AG04450 (cell line): Measurements from ENCODE around the gene HPSE. TPM values are rescaled to one million over a fixed set of nuclear protein-coding genes. Genes with fewer than 3 reads are reported as not detected.

Experiments
- CTCF ChIA-PET: fragments of 300-600, 350-600 bp; formaldehyde crosslinking; extraction: SDS; loops from one replicate; lab custom pipeline; 2022; ENCODE audit warnings: antibody characterized with exemption, inconsistent platforms; lab: Charles Lee
- POLR2A ChIA-PET: fragments of 350-600 bp; formaldehyde crosslinking; extraction: SDS; loops from one replicate; lab custom pipeline; 2021; ENCODE audit warnings: antibody characterized with exemption, inconsistent platforms; lab: Yijun Ruan, JAX
- DNase-seq: peaks from one replicate; pipeline ENCODE4 v3.0.0-alpha.2; 2011; ENCODE audit warnings: low read depth, low spot score
- H3K27ac ChIP-seq: one replicate; pipeline ENCODE4 v1.5.1; 2012; ENCODE audit warnings: low read depth, low read length, control low read depth
- H3K27me3 ChIP-seq: one replicate; pipeline ENCODE4 v1.6.0; 2012; ENCODE audit warnings: low read length; ENCODE audit not compliant: control insufficient read depth, insufficient read depth
- H3K4me3 ChIP-seq: 2 replicates; pipeline ENCODE4 v1.5.1; 2011; ENCODE audit warnings: mild to moderate bottlenecking, low read depth, low read length, control low read depth
- H3K9me3 ChIP-seq: 2 replicates; pipeline ENCODE4 v1.5.1; 2012; ENCODE audit warnings: low read length; ENCODE audit not compliant: control insufficient read depth, insufficient read depth
- polyA plus RNA-seq: library from polyadenylated mRNA; depleted of rRNA; stranded (reverse); fragments of >200 nt; gene quantifications from 2 replicates; pipeline ENCODE4 v1.2.3, GENCODE V29; 2011
- TF ChIP-seq, protein P1 (sequence below): IDR thresholded peaks from 2 replicates; pipeline ENCODE4 v1.5.1; 2011; ENCODE audit warnings: low read depth, low read length, control low read depth, inconsistent platforms

HPSE gene
- polyA plus RNA-seq, 1 experiment = 0.37 TPM

DNA sequence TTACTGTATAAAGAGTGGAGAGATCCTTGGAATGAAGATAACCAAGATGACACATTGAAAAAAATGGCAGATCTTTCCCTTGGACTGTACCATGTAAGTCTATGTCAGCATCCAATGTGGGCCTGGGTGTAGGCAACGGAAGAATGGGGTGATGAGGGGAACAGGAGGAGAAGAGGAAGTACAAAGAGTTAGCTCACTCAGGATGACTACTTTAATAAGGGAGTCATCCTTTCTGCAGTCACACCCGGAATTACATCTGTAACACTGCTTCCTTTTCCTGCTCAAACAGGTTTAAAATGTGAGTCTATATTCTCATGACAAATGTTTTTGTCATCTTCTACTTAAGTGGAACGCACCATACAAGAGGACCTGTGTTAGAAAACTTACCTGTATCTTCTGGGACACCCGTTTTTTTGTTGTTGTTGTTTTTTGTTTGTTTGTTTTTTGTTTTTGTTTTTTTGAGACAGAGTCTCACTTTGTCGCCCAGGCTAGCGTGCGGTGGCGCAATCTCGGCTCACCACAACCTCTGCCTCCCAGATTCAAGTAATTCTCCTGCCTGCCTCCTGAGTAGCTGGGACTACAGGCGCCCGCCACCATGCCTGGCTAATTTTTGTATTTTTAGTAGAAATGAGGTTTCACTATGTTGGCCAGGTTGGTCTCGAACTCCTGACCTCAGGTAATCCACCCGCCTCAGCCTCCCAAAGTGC lies 18.0 kb downstream of the HPSE start:
- Histone ChIP-seq H3K9me3 (no peaks in the 10 kb centered on the region), H3K27me3 (peaks cover 2% of the 10 kb centered on the region), H3K4me3 (no peak overlapping the region), H3K27ac (no peak overlapping the region)
- TF ChIP-seq, protein P1, sequence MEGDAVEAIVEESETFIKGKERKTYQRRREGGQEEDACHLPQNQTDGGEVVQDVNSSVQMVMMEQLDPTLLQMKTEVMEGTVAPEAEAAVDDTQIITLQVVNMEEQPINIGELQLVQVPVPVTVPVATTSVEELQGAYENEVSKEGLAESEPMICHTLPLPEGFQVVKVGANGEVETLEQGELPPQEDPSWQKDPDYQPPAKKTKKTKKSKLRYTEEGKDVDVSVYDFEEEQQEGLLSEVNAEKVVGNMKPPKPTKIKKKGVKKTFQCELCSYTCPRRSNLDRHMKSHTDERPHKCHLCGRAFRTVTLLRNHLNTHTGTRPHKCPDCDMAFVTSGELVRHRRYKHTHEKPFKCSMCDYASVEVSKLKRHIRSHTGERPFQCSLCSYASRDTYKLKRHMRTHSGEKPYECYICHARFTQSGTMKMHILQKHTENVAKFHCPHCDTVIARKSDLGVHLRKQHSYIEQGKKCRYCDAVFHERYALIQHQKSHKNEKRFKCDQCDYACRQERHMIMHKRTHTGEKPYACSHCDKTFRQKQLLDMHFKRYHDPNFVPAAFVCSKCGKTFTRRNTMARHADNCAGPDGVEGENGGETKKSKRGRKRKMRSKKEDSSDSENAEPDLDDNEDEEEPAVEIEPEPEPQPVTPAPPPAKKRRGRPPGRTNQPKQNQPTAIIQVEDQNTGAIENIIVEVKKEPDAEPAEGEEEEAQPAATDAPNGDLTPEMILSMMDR = no peak
- no peak for DNase-seq
- ChIA-PET CTCF (no interaction called here), POLR2A (no interaction called here)

DNA sequence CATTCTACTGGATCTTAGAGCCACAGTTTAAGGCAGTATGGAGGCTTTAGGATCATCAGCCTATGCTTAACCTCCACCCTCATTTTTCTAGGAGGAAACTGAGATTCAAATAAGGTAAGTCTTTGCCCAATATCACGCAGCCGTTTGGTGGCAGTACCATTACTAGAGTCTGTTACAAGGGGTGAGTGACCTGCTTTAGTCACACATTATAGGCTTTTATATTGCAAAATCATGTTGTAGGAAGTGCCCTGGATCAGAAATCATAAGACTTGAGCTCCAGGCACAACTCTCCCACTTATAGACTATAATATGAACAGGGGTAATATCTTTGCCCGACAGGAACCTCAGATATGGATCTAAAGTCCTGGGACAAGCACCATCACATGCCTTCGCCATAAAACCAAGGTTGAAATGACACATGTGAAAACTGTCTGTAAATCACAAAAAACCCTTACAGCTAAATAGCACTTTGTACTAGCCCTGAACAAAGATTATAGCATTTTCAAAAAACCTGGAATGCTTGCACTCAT lies 19.2 kb downstream of the HPSE start:
- Histone ChIP-seq H3K27me3 (peaks cover 2% of the 10 kb centered on the region), H3K4me3 (no peak overlapping the region), H3K27ac (no peak overlapping the region), H3K9me3 (no peaks in the 10 kb centered on the region)
- TF ChIP-seq, protein P1 = no peak
- CTCF ChIA-PET = no interaction called here
- DNase-seq = no peak
- POLR2A ChIA-PET = no interaction called here

DNA sequence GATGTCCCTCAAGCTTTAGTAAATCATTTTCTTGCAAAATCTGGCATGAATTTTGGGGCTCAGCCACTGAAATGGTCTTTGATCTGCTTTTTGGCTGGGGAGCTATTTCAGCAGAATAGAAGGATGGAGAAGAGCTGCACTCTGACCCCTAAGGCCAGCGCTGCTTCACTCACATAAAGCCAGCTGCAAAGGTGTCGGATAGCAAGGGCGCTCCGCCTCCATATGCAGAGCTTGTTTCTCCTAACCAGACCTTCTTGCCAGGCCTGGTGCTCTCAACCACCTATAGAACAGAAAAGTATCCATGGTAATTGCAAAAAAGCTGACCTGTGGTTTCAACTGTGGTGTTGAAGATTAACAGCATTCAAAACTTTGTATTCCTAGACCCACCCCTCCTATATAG lies 26.0 kb downstream of the HPSE start:
- Histone ChIP-seq H3K27me3 (peaks cover 19% of the 10 kb centered on the region), H3K9me3 (no peaks in the 10 kb centered on the region), H3K27ac (no peak overlapping the region), H3K4me3 (no peak overlapping the region)
- ChIA-PET CTCF (interaction anchor here (0.6 kb wide), 1 partner anchor 71 kb away, joined by 5 read pairs; no protein-coding TSS in a partner anchor), POLR2A (no interaction called here)
- TF ChIP-seq, protein P1 = no peak
- DNase-seq = no peak

DNA sequence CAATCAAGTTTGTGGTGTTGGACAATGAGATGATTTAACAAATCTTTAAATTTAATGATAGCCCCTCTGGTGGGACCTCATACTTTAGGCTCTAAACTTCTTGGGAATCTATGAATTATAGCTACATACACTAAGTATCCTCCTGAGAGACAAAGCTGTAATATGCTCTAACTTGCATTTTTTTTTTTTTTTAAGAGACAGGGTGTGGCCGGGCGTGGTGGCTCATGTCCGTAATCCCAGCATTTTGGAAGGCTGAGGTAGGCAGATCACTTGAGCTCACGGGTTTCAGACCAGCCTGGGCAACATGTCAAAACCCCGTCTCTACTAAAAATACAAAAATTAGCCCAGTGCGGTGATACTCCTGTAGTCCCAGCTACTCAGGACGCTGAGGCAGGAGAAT lies 26.7 kb downstream of the HPSE start:
- POLR2A ChIA-PET = no interaction called here
- Histone ChIP-seq H3K27me3 (peaks cover 19% of the 10 kb centered on the region), H3K9me3 (no peaks in the 10 kb centered on the region), H3K4me3 (no peak overlapping the region), H3K27ac (no peak overlapping the region)
- no peak for DNase-seq
- CTCF ChIA-PET = no interaction called here
- TF ChIP-seq, protein P1 = no peak

DNA sequence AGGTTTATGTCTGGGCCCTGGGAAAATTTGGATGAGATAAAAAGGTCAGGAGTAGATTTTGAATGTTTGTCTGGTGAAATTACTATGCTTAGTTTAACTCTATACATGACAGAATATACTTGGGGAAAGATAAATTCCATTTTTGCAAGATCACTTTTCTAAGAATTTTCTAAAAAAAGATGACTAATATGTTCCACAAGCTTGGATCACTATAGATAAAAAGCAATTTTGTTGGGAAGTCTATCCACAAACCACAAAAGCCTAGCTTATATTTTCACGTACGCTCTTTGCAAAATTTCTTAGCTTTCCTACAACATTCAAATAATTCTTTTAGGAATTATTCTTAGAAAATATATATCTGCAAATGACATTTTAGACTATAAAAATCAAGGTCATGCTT lies 29.5 kb downstream of the HPSE start:
- DNase-seq = no peak
- H3K4me3 ChIP-seq = no peak overlapping the region
- TF ChIP-seq, protein P1 = no peak
- H3K27me3 ChIP-seq = peaks cover 17% of the 10 kb centered on the region
- CTCF ChIA-PET = no interaction called here
- POLR2A ChIA-PET = no interaction called here
- no peaks in the 10 kb centered on the region for H3K9me3 ChIP-seq
- no peak overlapping the region for H3K27ac ChIP-seq
